AG09319 (cell line): ENCODE data around the gene MYO18A.

Source experiments
- DNase-seq: peaks from one replicate; pipeline ENCODE4 v3.0.0-alpha.2; 2010; ENCODE audit warnings: low read depth; ENCODE audit errors: extremely low read depth
- CTCF ChIP-seq: IDR thresholded peaks from 2 replicates; pipeline ENCODE4 v1.5.1; 2011; ENCODE audit warnings: low read depth, mild to moderate bottlenecking, inconsistent platforms, low read length, moderate library complexity

MYO18A gene

DNA sequence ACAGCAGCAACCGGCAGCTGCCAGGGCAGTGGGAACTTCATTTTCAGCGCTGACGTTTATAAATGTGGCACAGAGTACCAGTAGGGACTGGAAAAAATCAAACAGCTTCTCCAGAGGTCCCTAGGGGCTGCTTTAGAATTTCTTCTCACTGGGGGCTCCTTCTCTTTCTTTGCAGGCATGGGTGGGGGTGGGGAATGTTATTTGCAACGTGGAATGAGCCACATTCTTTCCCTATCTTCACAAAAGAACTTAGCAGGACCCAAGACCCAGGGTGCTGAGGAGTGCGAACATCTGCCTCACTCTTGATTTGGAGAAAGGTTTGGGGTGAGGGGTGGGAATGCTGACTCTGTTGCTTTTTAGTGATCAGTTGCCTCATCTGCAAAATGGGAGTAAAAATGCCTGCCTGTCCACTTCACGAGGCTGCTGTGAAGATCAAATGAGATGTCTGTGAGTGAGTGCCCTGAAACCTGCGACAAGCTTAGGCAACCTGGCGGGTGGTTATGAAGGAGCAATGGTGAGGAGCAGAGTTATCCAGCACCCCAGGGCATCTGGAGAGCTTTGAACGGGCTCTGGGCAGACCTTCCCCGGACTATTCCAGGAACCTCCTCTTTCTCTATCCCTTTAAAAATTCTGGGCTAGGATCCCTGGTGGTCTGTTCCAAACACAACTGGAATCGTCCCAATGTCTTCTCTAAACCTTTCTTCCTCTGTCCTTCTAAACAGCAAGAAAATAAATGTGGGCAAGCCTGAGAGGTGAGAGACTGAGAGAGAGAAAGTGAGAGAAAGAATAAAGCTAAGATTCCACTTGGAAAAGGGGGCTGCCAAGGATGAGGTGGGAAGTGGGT, 148.0 kb downstream of the MYO18A start:
- TF ChIP-seq CTCF, result no peak
- DNase-seq, result no peak

- DNase-seq, result no peak
- no peak for TF ChIP-seq CTCF
Measured at GRCh38 chr17:29031488-29031887, 148.7 kb downstream of the MYO18A start.

DNA sequence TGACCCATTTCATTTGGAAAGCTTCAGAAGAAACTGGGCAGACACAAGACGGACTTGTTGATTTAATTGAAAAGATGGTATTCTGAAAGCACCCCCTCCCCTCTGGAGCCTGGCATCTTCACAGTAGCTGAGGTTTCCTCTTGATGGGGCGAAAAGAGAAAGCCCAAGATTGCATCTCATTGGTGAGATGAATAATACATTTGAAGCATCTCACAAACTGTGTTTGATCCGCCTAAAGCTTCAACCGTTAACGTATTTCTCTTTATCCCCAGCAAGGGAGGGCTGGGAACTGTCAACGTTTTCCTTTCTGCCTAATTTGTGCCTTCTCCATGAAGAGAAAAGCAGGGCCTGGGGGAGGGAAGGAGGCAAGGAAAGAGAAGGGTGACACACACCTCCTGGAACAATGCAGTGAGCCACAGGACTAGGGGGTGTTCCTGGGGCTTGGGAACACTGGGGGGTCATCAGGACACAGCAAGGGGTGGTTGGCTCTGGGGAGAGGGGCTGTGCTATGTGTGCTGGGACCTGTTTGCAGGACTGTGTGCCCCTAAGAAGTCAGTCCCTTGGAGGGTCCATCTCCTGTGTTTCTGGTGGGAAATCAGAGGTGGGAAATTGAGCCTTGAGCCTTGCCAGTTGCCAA, 155.8 kb downstream of the MYO18A start:
- DNase-seq, result no peak
- TF ChIP-seq CTCF, result no peak

DNA sequence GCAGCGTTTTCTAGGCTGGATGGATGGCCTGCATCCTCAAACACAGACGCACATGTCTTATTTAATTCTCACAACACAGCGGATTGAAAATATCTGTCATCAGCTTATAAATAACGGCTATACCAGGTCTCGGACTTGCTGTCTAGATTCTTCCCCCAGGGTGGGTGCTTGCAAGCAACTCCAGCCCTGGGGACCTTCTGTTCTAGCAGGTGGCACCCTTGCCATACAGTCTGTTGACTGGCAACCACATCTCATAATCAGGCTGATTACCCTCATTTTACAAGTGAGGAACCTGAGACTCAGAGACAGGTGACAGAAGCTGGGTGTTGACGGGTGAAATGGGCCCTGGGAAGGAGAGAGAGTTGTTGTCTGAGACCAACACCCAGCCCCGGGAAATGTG, 158.1 kb downstream of the MYO18A start:
- DNase-seq, result no peak

DNA sequence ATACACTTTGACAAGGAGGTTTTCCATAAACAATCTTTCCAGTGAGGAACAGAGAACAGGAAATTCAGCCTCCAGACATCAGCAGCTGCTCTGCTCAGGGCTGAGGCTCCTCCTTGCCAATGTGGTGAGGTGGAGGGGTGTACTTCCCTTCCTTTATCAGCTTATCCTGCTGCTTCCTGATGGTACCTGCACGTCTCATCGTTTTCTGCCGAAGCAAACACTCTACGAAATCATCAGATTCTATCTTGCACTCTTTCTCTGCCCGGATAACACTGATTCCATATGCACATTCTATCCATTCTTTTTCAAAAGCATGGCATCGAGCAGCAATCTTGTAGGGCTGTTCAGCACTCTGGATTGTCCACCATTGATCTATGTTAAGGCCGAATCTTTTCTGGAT, 159.0 kb downstream of the MYO18A start:
- TF ChIP-seq CTCF, result no peak
- no peak for DNase-seq

More for the DNA sequence above, 158.1 kb downstream of the MYO18A start:
- no peak for TF ChIP-seq CTCF
